G401.6 (cell line): ENCODE results near the gene NKIRAS2.

ENCODE experiments used
- FAIRE-seq: peaks from 2 replicates; lab custom pipeline; 2012; peaks lifted over from hg19 to GRCh38; lab: Jason Lieb, UNC

NKIRAS2 gene

DNA sequence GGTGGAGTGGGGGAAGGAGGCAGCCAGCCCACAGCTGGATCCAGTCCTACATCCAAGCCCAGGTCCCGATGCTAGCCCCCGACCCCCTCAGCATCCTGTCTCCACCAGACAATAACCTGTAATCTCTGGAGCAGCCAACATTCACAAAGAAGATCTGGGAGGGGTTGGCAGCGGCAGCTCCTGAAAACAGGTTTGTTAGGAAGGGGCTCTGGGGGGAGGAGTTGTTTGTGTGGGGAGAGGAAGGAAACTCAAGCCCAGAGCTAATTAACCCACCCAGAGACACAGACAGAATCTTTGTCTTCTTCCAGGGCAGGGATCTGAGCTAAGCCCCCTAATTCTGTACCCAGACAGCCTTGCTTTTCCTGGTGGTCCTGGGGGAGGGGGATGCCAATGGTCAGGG is 35.1 kb downstream of the NKIRAS2 start:
- no peak for FAIRE-seq

- FAIRE-seq: no peak
Observed at GRCh38 chr17:42055496-42055895, 35.6 kb downstream of the NKIRAS2 start.

DNA sequence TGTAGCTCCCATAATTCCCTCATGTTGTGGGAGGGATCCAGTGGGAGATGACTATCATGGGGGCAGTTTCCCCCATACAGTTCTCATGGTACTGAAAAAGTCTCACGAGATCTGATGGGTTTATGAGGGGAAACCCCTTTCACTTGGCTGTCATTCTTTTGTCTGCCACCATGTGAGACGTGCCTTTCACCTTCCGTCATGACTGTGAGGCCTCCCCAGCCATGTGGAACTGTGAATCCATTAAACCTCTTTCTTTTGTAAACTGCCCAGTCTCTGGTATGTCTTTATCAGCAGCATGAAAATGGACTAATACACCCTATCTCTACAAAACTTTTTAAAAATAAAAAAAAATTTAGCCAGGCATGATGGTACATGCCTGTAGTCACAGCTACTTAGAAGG is 36.7 kb downstream of the NKIRAS2 start:
- no peak for FAIRE-seq

GRCh38 chr17:42058063-42058462 is 38.2 kb downstream of the NKIRAS2 start:
- no peak for FAIRE-seq

- FAIRE-seq: no peak
Observed at GRCh38 chr17:42059815-42060214, 39.9 kb downstream of the NKIRAS2 start.

- no peak for FAIRE-seq
Observed at GRCh38 chr17:42060231-42060630, 40.3 kb downstream of the NKIRAS2 start.

DNA sequence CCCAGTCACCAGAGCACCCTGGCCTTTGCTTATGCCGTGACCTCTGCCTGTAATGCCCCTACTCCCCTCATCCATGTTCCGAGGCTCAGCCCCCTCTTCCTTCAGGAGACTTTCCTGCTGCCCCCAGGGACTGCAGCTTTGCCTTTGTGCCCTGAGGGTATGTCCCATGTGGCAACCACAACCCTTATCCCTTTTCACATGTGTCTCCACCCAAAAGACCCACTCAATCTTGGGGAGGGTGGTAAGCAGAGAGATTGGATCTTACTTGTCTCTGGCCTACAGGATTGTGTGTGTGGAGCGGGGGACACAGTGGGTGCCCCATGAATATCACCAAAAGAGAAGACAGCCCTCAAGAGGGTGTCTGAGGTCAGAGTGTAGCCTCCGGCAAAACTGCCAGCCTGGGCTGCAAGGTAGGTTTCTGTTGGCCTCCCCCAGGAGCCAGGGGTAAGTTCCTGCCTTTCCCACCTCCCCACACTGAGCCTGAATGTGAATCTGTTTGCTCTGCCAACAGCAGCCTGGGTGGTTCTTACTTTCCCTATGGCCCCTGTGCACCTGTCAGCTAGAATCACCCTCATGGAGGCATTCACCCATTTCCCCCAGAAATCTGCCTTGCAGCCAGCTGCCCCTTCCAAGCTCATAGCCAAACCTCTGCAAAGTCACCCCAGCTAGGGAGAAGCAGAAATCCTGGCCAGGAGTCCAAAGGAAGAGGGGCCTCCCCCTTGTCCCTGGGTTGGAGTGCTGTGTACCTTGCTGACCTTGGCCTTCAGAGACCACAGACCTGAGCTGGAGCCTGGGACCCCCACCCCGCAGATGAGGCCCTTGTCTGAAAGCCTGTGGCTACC is 42.0 kb downstream of the NKIRAS2 start:
- no peak for FAIRE-seq

GRCh38 chr17:42062681-42063080 is 42.8 kb downstream of the NKIRAS2 start:
- FAIRE-seq: no peak

GRCh38 chr17:42065201-42065600 is 45.3 kb downstream of the NKIRAS2 start:
- no peak for FAIRE-seq

- FAIRE-seq: peak; percentile 50
Observed at GRCh38 chr17:42067371-42068091, 47.6 kb downstream of the NKIRAS2 start.

- FAIRE-seq: no peak
Observed at GRCh38 chr17:42068979-42069378, 49.1 kb downstream of the NKIRAS2 start.

- FAIRE-seq: no peak
Observed at GRCh38 chr17:42071810-42072209, 51.9 kb downstream of the NKIRAS2 start.

DNA sequence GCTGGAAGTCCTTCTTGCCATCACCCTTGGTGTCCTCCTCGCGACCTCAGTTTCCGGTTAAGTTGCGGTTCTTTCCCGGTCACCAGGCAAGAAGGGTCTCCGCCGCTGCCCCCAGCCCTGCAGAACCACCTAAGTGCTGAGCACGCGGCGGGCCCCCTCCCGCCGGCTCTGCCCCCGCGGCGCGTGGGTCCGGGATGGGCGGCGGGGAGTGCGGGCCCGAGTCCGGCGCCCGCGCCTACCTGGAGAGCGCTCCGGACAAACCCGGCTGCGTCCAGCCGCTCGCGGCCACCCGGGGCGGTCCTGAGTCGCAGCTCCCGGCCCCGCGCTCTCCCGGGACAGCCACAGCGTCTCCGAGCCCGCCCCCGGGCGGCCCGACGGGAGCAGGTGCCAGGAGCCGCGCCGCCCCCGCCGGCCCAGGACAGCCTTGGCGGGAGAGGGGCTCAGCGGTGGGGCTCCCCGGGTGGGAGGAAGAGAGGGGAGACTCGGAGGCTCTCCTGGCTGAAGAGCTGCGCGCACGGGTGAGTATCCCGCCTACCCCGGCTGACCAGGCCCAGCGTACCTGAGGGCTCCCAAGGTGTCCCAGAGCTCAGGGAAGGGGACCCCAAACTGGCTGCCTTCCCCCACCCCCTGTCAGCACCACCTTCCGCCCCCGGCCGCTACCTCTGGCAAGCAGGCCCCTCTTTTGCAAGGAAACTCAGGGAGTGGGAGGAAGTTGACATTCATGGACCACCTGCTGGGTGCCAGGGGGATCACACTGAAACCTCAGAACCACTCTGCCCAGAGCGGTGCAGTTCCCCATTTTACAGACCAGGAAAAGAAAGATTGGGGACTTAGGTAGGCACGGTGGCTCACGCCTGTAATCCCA is 52.7 kb downstream of the NKIRAS2 start:
- FAIRE-seq: no peak
